CD4-positive, alpha-beta memory T cell (primary cell): Measurements from ENCODE around the gene B3GALT2. TPM values are rescaled to one million over a fixed set of nuclear protein-coding genes. Genes with fewer than 3 reads are reported as not detected.
A peak's percentile ranks its signal among the peaks of the same experiment; 100 is the strongest.
"Not testable (repeated sequence)": the region's sequence is repeated elsewhere in the genome, so short reads cannot be mapped to it uniquely, and the experiment has no call there.

Experiments used
- CTCF ChIA-PET: fragments of 350-600 bp; sonication (Branson Sonifier 250); formaldehyde crosslinking; loops from one replicate; lab custom pipeline; 2021; ENCODE audit warnings: inconsistent platforms; ENCODE audit not compliant: partially characterized antibody; lab: Charles Lee
- POLR2A ChIA-PET: fragments of 350-600 bp; sonication (Branson Sonifier 250); formaldehyde crosslinking; loops from one replicate; lab custom pipeline; 2021; ENCODE audit not compliant: partially characterized antibody; lab: Charles Lee
- DNase-seq, 5 donors: peaks; one replicate each; pipeline versions ENCODE4 v3.0.0 to v3.0.0-alpha.2; 2020 to 2022; ENCODE audit warnings: mixed read lengths in 1 of 5
- H3K27ac ChIP-seq: one replicate; pipeline ENCODE4 v1.7.0; 2013; ENCODE audit warnings: low read depth, low read length
- H3K27me3 ChIP-seq: 2 replicates; pipeline ENCODE4 v1.7.0; 2013; ENCODE audit warnings: mild to moderate bottlenecking, low read length, moderate library complexity; ENCODE audit not compliant: insufficient read depth
- H3K36me3 ChIP-seq: 2 replicates; pipeline ENCODE4 v1.7.0; 2013; ENCODE audit warnings: mild to moderate bottlenecking, low read length, moderate library complexity; ENCODE audit not compliant: insufficient read depth
- H3K4me1 ChIP-seq: 2 replicates; pipeline ENCODE4 v1.7.0; 2013; ENCODE audit warnings: mild to moderate bottlenecking, low read length, moderate library complexity; ENCODE audit not compliant: insufficient read depth
- H3K4me3 ChIP-seq, 2 donors: one replicate each; pipeline ENCODE4 v1.7.0; 2013; ENCODE audit warnings: low read length in 2 of 2, mild to moderate bottlenecking in 1 of 2
- H3K9me3 ChIP-seq, 2 donors: one replicate each; pipeline ENCODE4 v1.7.0; 2013; ENCODE audit warnings: low read length in 2 of 2, control low read depth in 1 of 2; ENCODE audit not compliant: control insufficient read depth in 1 of 2
- H3K27ac Mint-ChIP-seq, 7 donors: one replicate each; pipeline ENCODE4 v1.8.0; 2020 to 2021; ENCODE audit warnings: mixed read lengths in 7 of 7, mild to moderate bottlenecking in 6 of 7, inconsistent platforms in 3 of 7, moderate library complexity in 3 of 7
- H3K27me3 Mint-ChIP-seq, 2 donors: one replicate each; pipeline ENCODE4 v1.8.0; 2020 to 2021; ENCODE audit warnings: mixed read lengths in 2 of 2
- H3K36me3 Mint-ChIP-seq, 2 donors: one replicate each; pipeline ENCODE4 v1.8.0; 2020 to 2021; ENCODE audit warnings: mixed read lengths in 2 of 2, inconsistent platforms in 1 of 2, mild to moderate bottlenecking in 1 of 2
- H3K4me1 Mint-ChIP-seq, 4 donors: one replicate each; pipeline ENCODE4 v1.8.0; 2020 to 2021; ENCODE audit warnings: mixed read lengths in 4 of 4, mild to moderate bottlenecking in 1 of 4
- H3K4me3 Mint-ChIP-seq, 8 donors: one replicate each; pipeline ENCODE4 v1.8.0; 2020 to 2021; ENCODE audit warnings: mixed read lengths in 8 of 8, mild to moderate bottlenecking in 7 of 8, moderate library complexity in 6 of 8, inconsistent platforms in 3 of 8
- H3K9me3 Mint-ChIP-seq, 8 donors: one replicate each; pipeline ENCODE4 v1.8.0; 2020 to 2021; ENCODE audit warnings: mixed read lengths in 8 of 8, mild to moderate bottlenecking in 5 of 8, inconsistent platforms in 3 of 8, moderate library complexity in 1 of 8
- intact Hi-C: fragments of 100-400 bp; cut with micrococcal nuclease; formaldehyde crosslinking; loops from one replicate; pipeline ENCODE4 v1.15.1; 2023
- polyA plus RNA-seq, 2 donors: library from polyadenylated mRNA; unstranded; fragments of 300-500 nt; fragmentation: Illumina TruSeq; gene quantifications; one replicate each; pipeline ENCODE4 v1.2.3, GENCODE V29; 2021
- total RNA-seq, 2 experiments: library from RNA; stranded (reverse); gene quantifications; one replicate each; pipeline ENCODE4 v1.2.3, GENCODE V29; 2021

The B3GALT2 gene
- 10 to 100 TPM; 15.1 TPM for total RNA-seq
- polyA plus RNA-seq = 1 to 10 TPM in 1 of 2 donors, under 1 TPM in 1; 0.21 to 4.9 TPM

GRCh38 chr1:193185901-193186731 is at the start of gene B3GALT2:
TSS of gene B3GALT2 (minus strand) at chr1:193186613. CDS start at chr1:193181562, 5,051 bp downstream.
- DNase-seq = peak; percentile 34 to 59 (median 43)
- peak within 1 kb of the TSS; percentile 53 for H3K27ac ChIP-seq
- intact Hi-C loops = loop anchor here (10.0 kb wide), 3 partner anchors 279 to 979 kb away; no protein-coding TSS in a partner anchor
- peaks cover 65% of the 10 kb centered on the region for H3K4me1 ChIP-seq
- Mint-ChIP-seq H3K9me3 (peaks cover 0 to 5% (median 0%) of the 10 kb centered on the region in 8 donors), H3K27ac (peak within 1 kb of the TSS; percentile 78 to 92 (median 86)), H3K4me3 (peak within 1 kb of the TSS; percentile 70 to 92 (median 86)), H3K36me3 (peaks cover 7 to 9% of the 10 kb centered on the region in 2 donors), H3K27me3 (no peaks in the 10 kb centered on the region), H3K4me1 (peaks cover 42 to 75% (median 50%) of the 10 kb centered on the region in 4 donors)
- no peaks in the 10 kb centered on the region for H3K36me3 ChIP-seq
- H3K27me3 ChIP-seq = no peaks in the 10 kb centered on the region
- H3K9me3 ChIP-seq = no peaks in the 10 kb centered on the region
- ChIA-PET POLR2A (interaction anchor here (0.6 to 5.1 kb wide), 14 partner anchors 27 to 1108 kb away, joined by 3 to 65 read pairs (median 4); no protein-coding TSS in a partner anchor), CTCF (interaction anchor here (0.8 to 3.8 kb wide), 10 partner anchors 30 to 1109 kb away, joined by 3 to 28 read pairs (median 3); partner anchors contain the start of gene CDC73)
- H3K4me3 ChIP-seq = peak within 1 kb of the TSS; percentile 14 to 32

GRCh38 chr1:193234530-193234929 is 48.1 kb upstream of the B3GALT2 start:
- DNase-seq = no peak
- H3K27ac Mint-ChIP-seq = no peak overlapping the region
- intact Hi-C loops = no loop called here
- no peaks in the 10 kb centered on the region for H3K27me3 Mint-ChIP-seq
- ChIA-PET CTCF (no interaction called here), POLR2A (no interaction called here)
- no peaks in the 10 kb centered on the region for H3K9me3 Mint-ChIP-seq
- peaks cover 9 to 14% (median 14%) of the 10 kb centered on the region in 4 donors for H3K4me1 Mint-ChIP-seq
- H3K36me3 ChIP-seq = peaks cover 9% of the 10 kb centered on the region
- H3K4me1 ChIP-seq = peaks cover 6% of the 10 kb centered on the region
- no peaks in the 10 kb centered on the region for H3K9me3 ChIP-seq
- no peak overlapping the region for H3K4me3 ChIP-seq
- no peak overlapping the region for H3K27ac ChIP-seq
- peaks cover 47 to 54% of the 10 kb centered on the region in 2 donors for H3K36me3 Mint-ChIP-seq
- H3K27me3 ChIP-seq = no peaks in the 10 kb centered on the region
- no peak overlapping the region for H3K4me3 Mint-ChIP-seq

GRCh38 chr1:193231146-193231545 is 44.7 kb upstream of the B3GALT2 start:
- CTCF ChIA-PET = interaction anchor here (1.4 kb wide), 1 partner anchor 1063 kb away, joined by 3 read pairs; no protein-coding TSS in a partner anchor

GRCh38 chr1:193229136-193229535 is 42.7 kb upstream of the B3GALT2 start:
- Mint-ChIP-seq H3K4me1 (peaks cover 15 to 29% (median 22%) of the 10 kb centered on the region in 4 donors), H3K9me3 (no peaks in the 10 kb centered on the region), H3K27me3 (no peaks in the 10 kb centered on the region), H3K27ac (no peak overlapping the region), H3K4me3 (no peak overlapping the region), H3K36me3 (peaks cover 38 to 55% of the 10 kb centered on the region in 2 donors)
- CTCF ChIA-PET = no interaction called here
- H3K36me3 ChIP-seq = no peaks in the 10 kb centered on the region
- DNase-seq = no peak
- POLR2A ChIA-PET = no interaction called here
- no peak overlapping the region for H3K27ac ChIP-seq
- H3K4me3 ChIP-seq = no peak overlapping the region
- H3K4me1 ChIP-seq = no peaks in the 10 kb centered on the region
- H3K27me3 ChIP-seq = no peaks in the 10 kb centered on the region
- H3K9me3 ChIP-seq = no peaks in the 10 kb centered on the region
- intact Hi-C loops = no loop called here

More at GRCh38 chr1:193231146-193231545, 44.7 kb upstream of the B3GALT2 start:
- H3K36me3 ChIP-seq, H3K27me3 ChIP-seq, POLR2A ChIA-PET, DNase-seq, H3K9me3 Mint-ChIP-seq, H3K27ac ChIP-seq, H3K4me3 Mint-ChIP-seq, H3K27me3 Mint-ChIP-seq, H3K4me3 ChIP-seq, H3K4me1 ChIP-seq, H3K27ac Mint-ChIP-seq, intact Hi-C loops, H3K9me3 ChIP-seq: not testable (repeated sequence)
- H3K36me3 Mint-ChIP-seq = peaks cover 35 to 47% of the 10 kb centered on the region in 2 donors
- H3K4me1 Mint-ChIP-seq = peaks cover 7 to 15% (median 11%) of the 10 kb centered on the region in 4 donors

- ChIA-PET CTCF (interaction anchor here (0.5 kb wide), 1 partner anchor 8 kb away, joined by 3 read pairs; no protein-coding TSS in a partner anchor), POLR2A (no interaction called here)
- Mint-ChIP-seq H3K9me3 (no peaks in the 10 kb centered on the region), H3K36me3 (peaks cover 50 to 78% of the 10 kb centered on the region in 2 donors), H3K27me3 (no peaks in the 10 kb centered on the region), H3K4me3 (no peak overlapping the region), H3K4me1 (peaks cover 15 to 36% (median 31%) of the 10 kb centered on the region in 4 donors), H3K27ac (no peak overlapping the region)
- no peaks in the 10 kb centered on the region for H3K9me3 ChIP-seq
- H3K27me3 ChIP-seq = no peaks in the 10 kb centered on the region
- DNase-seq = no peak
- no peaks in the 10 kb centered on the region for H3K4me1 ChIP-seq
- no peak overlapping the region for H3K27ac ChIP-seq
- H3K4me3 ChIP-seq = no peak overlapping the region
- intact Hi-C loops = no loop called here
- H3K36me3 ChIP-seq = no peaks in the 10 kb centered on the region
These were observed 35.7 kb upstream of the B3GALT2 start for GRCh38 chr1:193222056-193222615.

- H3K9me3 Mint-ChIP-seq = no peaks in the 10 kb centered on the region
- Histone ChIP-seq H3K36me3 (peaks cover under 1% of the 10 kb centered on the region), H3K27me3 (no peaks in the 10 kb centered on the region), H3K4me1 (no peaks in the 10 kb centered on the region), H3K4me3 (no peak overlapping the region), H3K9me3 (no peaks in the 10 kb centered on the region), H3K27ac (no peak overlapping the region)
- POLR2A ChIA-PET = no interaction called here
- DNase-seq = no peak
- H3K36me3 Mint-ChIP-seq = peaks cover 53 to 78% of the 10 kb centered on the region in 2 donors
- H3K27ac Mint-ChIP-seq = no peak overlapping the region
- no peak overlapping the region for H3K4me3 Mint-ChIP-seq
- no peaks in the 10 kb centered on the region for H3K27me3 Mint-ChIP-seq
- H3K4me1 Mint-ChIP-seq = peaks cover 13 to 32% (median 29%) of the 10 kb centered on the region in 4 donors
- CTCF ChIA-PET = interaction anchor here (0.5 kb wide), 1 partner anchor 9 kb away, joined by 3 read pairs; no protein-coding TSS in a partner anchor
- intact Hi-C loops = no loop called here
These were observed 35.2 kb upstream of the B3GALT2 start for GRCh38 chr1:193221651-193222050.

- POLR2A ChIA-PET = no interaction called here
- CTCF ChIA-PET = no interaction called here
- H3K9me3 Mint-ChIP-seq = no peaks in the 10 kb centered on the region
- H3K27ac Mint-ChIP-seq = peak overlapping the region in 1 of 7 donors; percentile 78
- Histone ChIP-seq H3K36me3 (peaks cover 12% of the 10 kb centered on the region), H3K4me1 (no peaks in the 10 kb centered on the region), H3K27me3 (no peaks in the 10 kb centered on the region), H3K9me3 (no peaks in the 10 kb centered on the region), H3K27ac (no peak overlapping the region), H3K4me3 (no peak overlapping the region)
- DNase-seq = no peak
- H3K27me3 Mint-ChIP-seq = no peaks in the 10 kb centered on the region
- peaks cover 0 to 17% (median 13%) of the 10 kb centered on the region in 4 donors for H3K4me1 Mint-ChIP-seq
- no peak overlapping the region for H3K4me3 Mint-ChIP-seq
- intact Hi-C loops = no loop called here
- H3K36me3 Mint-ChIP-seq = peaks cover 52 to 79% of the 10 kb centered on the region in 2 donors
These were observed 33.0 kb upstream of the B3GALT2 start for GRCh38 chr1:193219391-193219790.
